GM21390 (cell line): ENCODE data around the gene RPS4Y1.

Experiments used
- ATAC-seq: cut with Tn5 transposase; IDR thresholded peaks from one replicate; pipeline ENCODE4 v1.9.1; 2021; ENCODE audit not compliant: unreplicated experiment

Gene RPS4Y1

DNA sequence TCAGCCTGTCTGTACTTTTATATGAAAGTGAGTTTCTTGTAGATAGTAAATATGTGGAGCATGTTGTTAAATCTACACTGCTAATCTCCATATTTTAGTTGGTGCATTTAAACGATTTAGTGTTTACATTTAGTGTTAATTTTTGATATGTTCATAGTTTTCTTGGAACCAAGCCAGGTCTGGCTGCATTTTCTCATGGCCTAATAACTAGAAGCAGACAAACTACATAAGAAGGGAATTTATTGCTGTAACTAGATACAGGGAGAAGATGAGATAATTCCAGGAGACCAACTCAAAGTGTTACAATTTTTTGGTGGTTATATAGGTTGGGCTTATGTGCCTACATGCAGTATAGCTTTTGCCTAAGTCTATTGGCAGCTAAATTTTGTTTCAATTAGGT lies 32.8 kb downstream of the RPS4Y1 start:
- ATAC-seq = no peak

DNA sequence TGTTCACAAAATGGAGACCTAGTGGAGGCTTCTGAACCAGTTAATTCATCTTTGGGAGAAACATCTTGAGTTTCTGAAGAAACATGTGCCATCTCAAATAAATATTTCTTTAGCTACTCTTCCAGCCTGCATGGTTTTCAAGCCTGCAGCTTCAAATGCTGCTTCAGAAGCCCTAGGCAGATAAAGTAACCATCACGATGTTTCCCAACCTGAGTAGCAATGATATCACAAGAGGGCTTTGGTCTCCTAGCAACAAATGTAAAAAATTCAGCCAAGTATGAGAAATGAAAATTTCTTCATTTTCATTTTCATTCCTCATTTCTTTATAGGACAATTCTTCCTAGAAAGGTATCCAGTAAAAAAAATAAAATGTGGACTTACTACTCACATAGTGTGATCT lies 42.2 kb downstream of the RPS4Y1 start:
- no peak for ATAC-seq

DNA sequence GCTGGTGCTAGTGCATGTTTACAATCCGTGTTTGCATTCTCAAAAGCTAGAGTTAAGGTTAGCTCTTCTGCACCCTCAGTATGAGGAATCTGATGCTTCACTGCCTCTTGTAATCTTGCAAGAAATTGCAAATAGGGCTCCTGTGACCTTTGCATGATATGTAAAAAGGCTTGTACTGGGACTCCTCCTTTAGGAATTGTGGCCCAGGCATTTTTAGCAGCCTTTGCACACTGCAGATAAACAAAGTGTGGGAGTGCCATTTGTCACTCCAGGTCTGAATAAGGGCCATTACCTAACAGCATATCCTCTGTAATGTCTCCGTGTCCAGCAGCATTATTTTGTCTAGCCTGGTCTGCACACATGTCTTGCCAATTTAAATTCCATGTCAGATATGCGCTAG lies 44.5 kb downstream of the RPS4Y1 start:
- no peak for ATAC-seq

DNA sequence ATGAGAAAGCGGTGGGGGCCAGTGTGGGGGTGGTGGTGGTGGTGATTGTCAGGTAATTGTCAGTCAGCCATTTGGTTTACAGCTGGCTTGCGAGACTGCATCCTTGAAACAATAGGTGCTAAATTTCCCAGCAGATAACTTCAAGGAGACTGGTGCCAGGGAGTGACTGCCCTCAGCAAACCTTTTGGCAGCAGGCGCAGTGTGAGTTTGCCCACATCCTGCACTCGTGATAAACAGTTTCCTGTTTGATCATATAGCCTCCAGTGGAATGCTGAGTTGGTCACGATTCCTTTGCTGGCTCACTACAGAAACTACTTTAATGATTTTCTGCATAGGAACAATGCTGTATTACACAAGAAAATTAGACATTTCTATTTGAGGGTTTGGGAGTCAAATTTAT lies 46.0 kb downstream of the RPS4Y1 start:
- ATAC-seq = peak; percentile 6

DNA sequence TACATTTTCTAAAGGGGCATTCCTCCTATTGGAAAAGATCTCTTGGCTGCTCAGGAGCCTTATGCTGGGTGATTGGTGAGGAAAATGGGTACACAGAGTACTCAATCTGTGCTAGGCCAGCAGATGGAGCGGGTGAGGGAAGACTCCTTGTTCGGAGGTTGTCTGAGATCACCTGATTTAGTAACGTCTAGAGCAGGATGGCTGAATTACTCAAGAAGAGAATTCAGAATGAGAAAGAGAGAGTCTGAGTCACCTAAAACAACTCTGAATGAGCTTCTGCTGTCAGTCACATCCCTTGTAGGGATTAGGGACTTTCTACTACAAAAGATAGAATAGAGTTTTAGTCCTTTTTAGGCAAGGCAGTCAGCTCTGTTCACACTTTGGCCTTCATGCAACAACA lies 46.6 kb downstream of the RPS4Y1 start:
- ATAC-seq = peak; percentile 82

DNA sequence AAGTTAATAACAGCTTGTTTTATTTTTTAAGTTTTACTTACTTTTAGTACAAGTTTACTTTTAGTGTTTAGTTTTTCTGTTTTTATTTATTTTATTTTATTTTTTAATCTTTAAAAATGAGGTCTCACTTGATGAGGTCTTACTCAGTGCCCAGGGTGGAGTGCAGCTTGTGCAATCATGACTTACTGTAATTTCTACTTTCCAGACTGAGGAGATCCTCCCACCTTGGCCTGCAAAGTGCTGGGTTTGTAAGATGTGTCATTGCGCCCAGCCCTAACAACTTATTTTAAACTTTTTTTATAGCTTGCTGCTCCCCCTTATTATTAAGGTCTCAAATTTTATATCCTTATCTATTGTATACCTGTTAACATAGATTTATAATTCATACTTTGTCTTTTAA lies 52.1 kb downstream of the RPS4Y1 start:
- no peak for ATAC-seq

DNA sequence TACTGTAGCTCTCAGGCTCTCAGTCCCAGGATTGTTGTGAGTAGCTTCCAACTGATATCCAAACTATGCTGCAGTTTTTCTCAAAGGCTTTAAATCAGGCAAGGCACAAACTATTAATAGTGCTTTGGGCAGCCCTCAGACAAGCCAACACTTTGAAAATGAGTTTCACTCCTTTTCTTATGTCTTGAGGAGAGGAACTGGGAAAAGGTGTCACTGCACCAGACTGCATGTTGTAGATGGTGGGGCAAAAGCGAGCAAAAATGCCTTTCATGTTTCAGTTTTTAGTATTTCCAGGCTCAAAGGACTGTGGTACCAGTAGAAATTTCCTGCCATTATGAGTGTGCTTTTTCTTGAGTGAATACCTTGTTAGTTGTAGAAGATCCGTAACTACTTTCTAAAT lies 54.6 kb downstream of the RPS4Y1 start:
- ATAC-seq = peak; percentile 90

DNA sequence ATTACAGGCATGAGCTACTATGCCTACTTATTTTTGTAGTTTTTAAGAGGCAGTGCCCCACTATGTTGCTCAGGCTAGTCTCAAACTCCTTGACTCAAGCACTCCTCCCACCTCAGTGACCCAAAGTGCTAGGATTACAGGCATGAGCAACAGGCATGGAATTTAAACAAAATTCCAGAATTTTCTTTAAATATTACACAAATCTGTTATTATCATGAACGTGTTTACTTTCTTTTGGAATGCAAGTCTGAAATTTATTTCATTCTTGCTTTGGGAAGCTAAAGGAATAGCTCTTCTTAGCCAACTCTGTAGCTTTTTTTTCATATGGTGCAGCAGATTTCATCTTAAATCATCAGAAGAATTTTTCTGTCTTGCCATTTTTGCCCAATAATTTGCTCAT lies 66.0 kb downstream of the RPS4Y1 start:
- no peak for ATAC-seq

DNA sequence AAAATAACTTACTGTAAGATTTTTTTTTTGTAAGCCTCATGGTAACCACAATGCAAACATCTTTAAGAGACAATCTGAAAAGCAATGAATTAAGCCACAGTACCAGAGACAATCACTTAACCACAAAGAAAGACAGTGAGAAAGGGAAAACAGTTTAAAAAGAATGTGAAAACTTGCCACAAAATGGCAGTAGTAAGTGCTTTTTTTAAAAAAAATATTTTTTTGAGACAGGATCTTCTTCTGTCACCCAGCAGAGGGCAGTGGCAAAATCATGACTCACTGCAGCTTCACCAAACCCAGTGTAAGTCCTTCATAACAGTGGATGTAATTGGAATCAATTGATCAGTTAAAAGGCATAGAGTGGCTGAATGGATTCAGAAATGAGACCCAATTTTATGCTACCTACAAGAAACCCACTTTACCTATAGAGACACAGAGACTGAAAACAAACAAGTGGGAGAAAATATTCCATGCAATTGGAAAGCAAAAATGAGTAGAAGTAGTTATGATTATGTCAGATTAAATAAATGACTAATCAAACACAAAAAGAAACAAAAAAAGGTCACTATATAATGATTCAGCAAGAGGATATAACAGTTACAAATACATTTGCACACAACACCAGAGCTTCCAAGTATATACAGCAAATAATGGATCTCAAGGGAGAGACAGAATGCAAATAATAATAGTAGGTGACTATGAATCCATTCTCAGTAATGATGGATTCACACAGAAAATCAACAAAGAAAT lies 71.8 kb downstream of the RPS4Y1 start:
- peak; percentile 86 for ATAC-seq
